H1 (cell line): ENCODE results near the gene CTNNA3. TPM values are rescaled to one million over a fixed set of nuclear protein-coding genes. Genes with fewer than 3 reads are reported as not detected.

ENCODE experiments used
- CTCF ChIA-PET: fragments of 300-600 bp; sonication (Branson Sonifier 250); formaldehyde crosslinking; loops from one replicate; lab custom pipeline; 2021; ENCODE audit not compliant: partially characterized antibody; lab: Charles Lee
- POLR2A ChIA-PET: fragments of 300-600 bp; sonication (Branson Sonifier 250); formaldehyde crosslinking; loops from one replicate; lab custom pipeline; 2021; ENCODE audit warnings: inconsistent platforms; ENCODE audit not compliant: partially characterized antibody; lab: Charles Lee
- DNase-seq, 2 experiments: peaks; one replicate each; pipeline versions ENCODE4 v3.0.0 to v3.0.0-alpha.2; 2010 to 2022; ENCODE audit warnings: low spot score in 2 of 2, low read depth in 1 of 2, mixed read lengths in 1 of 2
- FAIRE-seq: peaks from 2 replicates; lab custom pipeline; 2011; peaks lifted over from hg19 to GRCh38; lab: Jason Lieb, UNC
- H2AFZ ChIP-seq: 2 replicates; pipeline ENCODE4 v1.8.1; 2012; ENCODE audit warnings: low read length, inconsistent platforms
- H2AK5ac ChIP-seq: 2 replicates; pipeline ENCODE4 v1.6.1; 2013; ENCODE audit warnings: low read depth, low read length
- H2BK120ac ChIP-seq: replicated peaks from 2 replicates; pipeline ENCODE3; 2013; ENCODE audit warnings: low read depth, low read length, inconsistent platforms
- H2BK12ac ChIP-seq: 2 replicates; pipeline ENCODE4 v1.6.1; 2013; ENCODE audit warnings: low read depth, low read length
- H2BK15ac ChIP-seq: 2 replicates; pipeline ENCODE4 v1.6.1; 2013; ENCODE audit warnings: low read length
- H2BK20ac ChIP-seq: 2 replicates; pipeline ENCODE4 v1.6.1; 2013; ENCODE audit warnings: low read length
- H2BK5ac ChIP-seq: 2 replicates; pipeline ENCODE4 v1.6.1; 2013; ENCODE audit warnings: low read depth, low read length
- H3K14ac ChIP-seq: 2 replicates; pipeline ENCODE4 v1.6.1; 2013; ENCODE audit warnings: inconsistent platforms; ENCODE audit not compliant: insufficient read length
- H3K18ac ChIP-seq: 2 replicates; pipeline ENCODE4 v1.6.1; 2013; ENCODE audit warnings: low read length; ENCODE audit errors: extremely low read depth
- H3K23ac ChIP-seq: 2 replicates; pipeline ENCODE4 v1.6.1; 2013; ENCODE audit warnings: inconsistent platforms; ENCODE audit not compliant: insufficient read length
- H3K23me2 ChIP-seq: 2 replicates; pipeline ENCODE4 v1.6.1; 2013; ENCODE audit warnings: low read depth, low read length
- H3K27ac ChIP-seq: 2 replicates; pipeline ENCODE4 v1.6.1; 2011; ENCODE audit warnings: low read depth, low read length, inconsistent platforms
- H3K27me3 ChIP-seq, 4 experiments: replicated peaks in 1 of 4; 1 replicate in 1 of 4; 2 replicates in 3 of 4; pipeline versions ENCODE4 v1.6.1 to v1.8.1; 2011 to 2013; ENCODE audit warnings: low read length in 3 of 4, mild to moderate bottlenecking in 3 of 4, inconsistent platforms in 2 of 4, mixed read lengths in 2 of 4, moderate library complexity in 1 of 4; ENCODE audit not compliant: control insufficient read depth in 3 of 4, insufficient read depth in 3 of 4; ENCODE audit errors: extremely low read depth in 1 of 4
- H3K36me3 ChIP-seq, 4 experiments: 2 replicates each; pipeline versions ENCODE4 v1.6.1 to v1.8.1; 2011 to 2013; ENCODE audit warnings: mild to moderate bottlenecking in 4 of 4, low read length in 3 of 4, moderate library complexity in 2 of 4, control low read depth in 1 of 4, inconsistent platforms in 1 of 4; ENCODE audit not compliant: insufficient read depth in 4 of 4, control insufficient read depth in 2 of 4
- H3K4ac ChIP-seq: replicated peaks from 2 replicates; pipeline ENCODE3; 2013; ENCODE audit warnings: low read length, low read depth, mixed read lengths, inconsistent platforms; ENCODE audit not compliant: insufficient read length
- H3K4me1 ChIP-seq, 4 experiments: replicated peaks in 1 of 4; 1 replicate in 1 of 4; 2 replicates in 3 of 4; pipeline versions ENCODE4 v1.6.1 to v1.8.1; 2011 to 2013; ENCODE audit warnings: low read length in 3 of 4, inconsistent platforms in 2 of 4, mixed read lengths in 1 of 4; ENCODE audit not compliant: insufficient read depth in 4 of 4, control insufficient read depth in 3 of 4
- H3K4me2 ChIP-seq, 2 experiments: 2 replicates each; pipeline versions ENCODE4 v1.6.1 to v1.8.1; 2011 to 2013; ENCODE audit warnings: low read depth in 2 of 2, low read length in 2 of 2, control low read depth in 1 of 2, inconsistent platforms in 1 of 2, mild to moderate bottlenecking in 1 of 2; ENCODE audit not compliant: insufficient read depth in 1 of 2
- H3K4me3 ChIP-seq, 4 experiments: fragments of 200-600, 300-600 bp in 1 of 4; sonication (generic), shearing (Covaris generic), sonication (Bioruptor Twin) in 1 of 4; 2 replicates each; pipeline versions ENCODE4 v1.5.1 to v1.8.1; 2011 to 2016; ENCODE audit warnings: low read length in 4 of 4, low read depth in 3 of 4, control low read depth in 2 of 4, inconsistent platforms in 2 of 4, mild to moderate bottlenecking in 2 of 4, mixed read lengths in 1 of 4, moderate library complexity in 1 of 4; ENCODE audit not compliant: insufficient read depth in 2 of 4; ENCODE audit errors: extremely low read depth in 1 of 4
- H3K56ac ChIP-seq: replicated peaks from 2 replicates; pipeline ENCODE3; 2013; ENCODE audit warnings: low read depth, mild to moderate bottlenecking, mixed read lengths, low read length, inconsistent platforms; ENCODE audit not compliant: insufficient read length
- H3K79me1 ChIP-seq: 2 replicates; pipeline ENCODE4 v1.6.1; 2013; ENCODE audit warnings: low read depth, low read length, control low read depth
- H3K79me2 ChIP-seq, 2 experiments: 2 replicates each; pipeline versions ENCODE4 v1.6.1 to v1.8.1; 2012 to 2013; ENCODE audit warnings: low read length in 2 of 2, mild to moderate bottlenecking in 2 of 2, inconsistent platforms in 1 of 2; ENCODE audit not compliant: insufficient read depth in 2 of 2, control insufficient read depth in 1 of 2
- H3K9ac ChIP-seq, 4 experiments: replicated peaks in 1 of 4; 1 replicate in 1 of 4; 2 replicates in 3 of 4; pipeline versions ENCODE4 v1.6.1 to v1.8.1; 2011 to 2013; ENCODE audit warnings: low read depth in 3 of 4, low read length in 3 of 4, control low read depth in 2 of 4, mild to moderate bottlenecking in 2 of 4, moderate library complexity in 2 of 4, inconsistent platforms in 1 of 4; ENCODE audit errors: extremely low read depth in 1 of 4
- H3K9me3 ChIP-seq, 2 experiments: 2 replicates each; pipeline versions ENCODE4 v1.6.1 to v1.8.1; 2012 to 2013; ENCODE audit warnings: mild to moderate bottlenecking in 2 of 2, moderate library complexity in 2 of 2, control low read depth in 1 of 2, inconsistent platforms in 1 of 2, low read depth in 1 of 2, low read length in 1 of 2, mixed read lengths in 1 of 2; ENCODE audit not compliant: insufficient read depth in 2 of 2
- H4K20me1 ChIP-seq, 2 experiments: replicated peaks in 1 of 2; 2 replicates each; pipeline versions ENCODE3 to v1.8.1; 2011 to 2013; ENCODE audit warnings: inconsistent platforms in 2 of 2, low read length in 2 of 2, mild to moderate bottlenecking in 1 of 2; ENCODE audit not compliant: insufficient read depth in 2 of 2, control insufficient read depth in 1 of 2
- H4K5ac ChIP-seq: 2 replicates; pipeline ENCODE4 v1.6.1; 2013; ENCODE audit warnings: low read length, low read depth, mixed read lengths, inconsistent platforms; ENCODE audit not compliant: insufficient read length
- H4K8ac ChIP-seq: 2 replicates; pipeline ENCODE4 v1.8.0; 2013; ENCODE audit warnings: mild to moderate bottlenecking, moderate library complexity, low read length, inconsistent platforms; ENCODE audit not compliant: insufficient read depth; ENCODE audit errors: extremely low read depth
- H4K91ac ChIP-seq: replicated peaks from 2 replicates; pipeline ENCODE3; 2013; ENCODE audit warnings: low read length, mixed read lengths, inconsistent platforms; ENCODE audit not compliant: insufficient read length
- ATF2 ChIP-seq: IDR thresholded peaks from 2 replicates; pipeline ENCODE4 v1.6.1; 2012; ENCODE audit warnings: low read length, inconsistent platforms
- ATF3 ChIP-seq: IDR thresholded peaks from 2 replicates; pipeline ENCODE4 v1.6.1; 2011; ENCODE audit warnings: low read depth, mild to moderate bottlenecking, low read length; ENCODE audit not compliant: insufficient read depth
- CBX8 ChIP-seq: fragments of 300-800, 300-1000 bp; sonication (generic); IDR thresholded peaks from 2 replicates; pipeline ENCODE4 v1.7.1; 2016; ENCODE audit warnings: low read depth, low read length, borderline replicate concordance
- CHD1 ChIP-seq: IDR thresholded peaks from 2 replicates; pipeline ENCODE4 v1.6.1; 2012; ENCODE audit warnings: low read depth, low read length, improper control_type of control experiment
- E2F6 ChIP-seq: IDR thresholded peaks from 2 replicates; pipeline ENCODE4 v1.6.1; 2012; ENCODE audit warnings: inconsistent platforms
- EGR1 ChIP-seq: IDR thresholded peaks from 2 replicates; pipeline ENCODE4 v1.6.1; 2011; ENCODE audit warnings: low read depth, low read length, borderline replicate concordance
- EP300 ChIP-seq, 2 experiments: IDR thresholded peaks; 1 replicate in 1 of 2; 2 replicates in 1 of 2; pipeline ENCODE4 v1.6.1; 2011 to 2012; ENCODE audit warnings: low read depth in 2 of 2, low read length in 2 of 2, mild to moderate bottlenecking in 2 of 2, borderline replicate concordance in 1 of 2, inconsistent platforms in 1 of 2, moderate library complexity in 1 of 2
- POU5F1 ChIP-seq: IDR thresholded peaks from 2 replicates; pipeline ENCODE4 v1.6.1; 2011; ENCODE audit warnings: low read depth, mild to moderate bottlenecking, low read length, moderate library complexity
- RXRA ChIP-seq: IDR thresholded peaks from 2 replicates; pipeline ENCODE4 v1.6.1; 2011; ENCODE audit warnings: low read depth, mild to moderate bottlenecking, low read length, moderate library complexity; ENCODE audit not compliant: insufficient read depth
- SAP30 ChIP-seq: fragments of 300-600 bp; sonication (generic); IDR thresholded peaks from 2 replicates; pipeline ENCODE4 v1.7.1; 2012; ENCODE audit warnings: low read length, moderate library complexity, mild to moderate bottlenecking, inconsistent platforms; ENCODE audit not compliant: insufficient read depth, insufficient replicate concordance
- WGBS, 2 experiments: shearing (Covaris generic) in 1 of 2; methylation state at CpG; one replicate each; pipeline versions ENCODE4 v1.1.6 to v1.1.7; 2013 to 2015; ENCODE audit warnings: low lambda C conversion rate in 2 of 2, mixed read lengths in 2 of 2, inconsistent platforms in 1 of 2, low coverage in 1 of 2, missing lambda C conversion rate in 1 of 2; ENCODE audit not compliant: insufficient replicate concordance in 2 of 2, insufficient coverage in 1 of 2, insufficient read length in 1 of 2; ENCODE audit errors: extremely low coverage in 1 of 2, missing lambda C conversion rate in 1 of 2; 5-methylcytosine and 5-hydroxymethylcytosine counted together
- polyA plus RNA-seq, 7 experiments: library from polyadenylated mRNA; depleted of rRNA in 3 of 7; stranded (reverse) in 5 of 7; unstranded in 2 of 7; fragments of >200 nt in 5 of 7; fragments of 200-250 nt in 2 of 7; gene quantifications; 1 replicate in 5 of 7; 2 replicates in 1 of 7; 4 replicates in 1 of 7; pipeline versions ENCODE4 v1.2.1 to v1.2.3, GENCODE V29; 2011 to 2013; ENCODE audit warnings: missing spikeins in 2 of 7, mixed read lengths in 2 of 7
- total RNA-seq: library from RNA; stranded (reverse); fragmentation: NEBNext Ultra II Directional; extraction: Animal tissue kit (Norgen Biotek cat#: 25700); gene quantifications from 2 replicates; pipeline ENCODE4 v1.2.1, GENCODE V29; 2021

CTNNA3 gene
- total and polyA plus RNA-seq, 2 of the 8 experiments (the other 6 are each of a cell fraction or from before 2014, with no cell fraction given), result 1.3 to 1.5 TPM

GRCh38 chr10:66752714-66753113 is 943.3 kb downstream of the CTNNA3 start:
- Histone ChIP-seq H2BK15ac (no peak overlapping the region), H3K9me3 (no peaks in the 10 kb centered on the region), H3K36me3 (no peaks in the 10 kb centered on the region), H2BK20ac (no peak overlapping the region), H3K79me1 (no peaks in the 10 kb centered on the region), H3K14ac (no peak overlapping the region), H4K8ac (no peak overlapping the region), H3K79me2 (no peaks in the 10 kb centered on the region), H3K4me3 (no peak overlapping the region), H3K18ac (no peak overlapping the region), H2AK5ac (no peak overlapping the region), H3K23ac (no peak overlapping the region), H2BK120ac (no peak overlapping the region), H2BK5ac (no peak overlapping the region), H2BK12ac (no peak overlapping the region), H3K27me3 (no peaks in the 10 kb centered on the region), H3K27ac (no peak overlapping the region), H4K5ac (no peak overlapping the region), H3K4me2 (no peak overlapping the region), H3K23me2 (no peaks in the 10 kb centered on the region), H3K56ac (no peak overlapping the region), H3K4ac (no peak overlapping the region), H2AFZ (no peak overlapping the region), H3K9ac (no peak overlapping the region), H4K20me1 (no peaks in the 10 kb centered on the region), H3K4me1 (no peaks in the 10 kb centered on the region), H4K91ac (no peak overlapping the region)
- WGBS, 2 experiments, result 93% methylated on average over 1 of the region's 1 CpG; no CpG with 5 or more reads in 1 of the 2 experiments
- TF ChIP-seq ATF2, result no peak
- no peak for TF ChIP-seq CBX8
- no peak for TF ChIP-seq RXRA
- TF ChIP-seq CHD1, result no peak
- TF ChIP-seq EP300 (IDR thresholded peaks at IDR 0.05; ENCODE audit: borderline replicate concordance in 1 of 2, low read depth in 2 of 2, low read length in 2 of 2), result no peak
- no peak for TF ChIP-seq ATF3
- TF ChIP-seq E2F6, result no peak
- no peak for TF ChIP-seq POU5F1
- no peak for TF ChIP-seq SAP30
- no peak for TF ChIP-seq EGR1
- ChIA-PET CTCF (no interaction called here), POLR2A (no interaction called here)
- FAIRE-seq (no peak), DNase-seq (no peak)
